GM18873 (cell line): ENCODE measurements around the gene IZUMO4.

Experiments
- ATAC-seq: cut with Tn5 transposase; IDR thresholded peaks from one replicate; pipeline ENCODE4 v1.9.1; 2021; ENCODE audit warnings: mild to moderate bottlenecking, moderate library complexity, moderate number of reproducible peaks; ENCODE audit not compliant: unreplicated experiment, low FRiP score

The IZUMO4 gene

GRCh38 chr19:2142173-2142829 is 45.6 kb downstream of the IZUMO4 start:
- ATAC-seq, result no peak

- ATAC-seq, result no peak
Measured at GRCh38 chr19:2144190-2144589, 47.5 kb downstream of the IZUMO4 start.

- ATAC-seq, result no peak
Measured at GRCh38 chr19:2145831-2146241, 49.1 kb downstream of the IZUMO4 start.

- no peak for ATAC-seq
Measured at GRCh38 chr19:2148482-2149135, 51.9 kb downstream of the IZUMO4 start.
